GM18520 (cell line): Measurements from ENCODE around the gene RCOR2.

Source experiments
- ATAC-seq: cut with Tn5 transposase; IDR thresholded peaks from one replicate; pipeline ENCODE4 v1.9.1; 2021; ENCODE audit not compliant: unreplicated experiment

RCOR2 gene

DNA sequence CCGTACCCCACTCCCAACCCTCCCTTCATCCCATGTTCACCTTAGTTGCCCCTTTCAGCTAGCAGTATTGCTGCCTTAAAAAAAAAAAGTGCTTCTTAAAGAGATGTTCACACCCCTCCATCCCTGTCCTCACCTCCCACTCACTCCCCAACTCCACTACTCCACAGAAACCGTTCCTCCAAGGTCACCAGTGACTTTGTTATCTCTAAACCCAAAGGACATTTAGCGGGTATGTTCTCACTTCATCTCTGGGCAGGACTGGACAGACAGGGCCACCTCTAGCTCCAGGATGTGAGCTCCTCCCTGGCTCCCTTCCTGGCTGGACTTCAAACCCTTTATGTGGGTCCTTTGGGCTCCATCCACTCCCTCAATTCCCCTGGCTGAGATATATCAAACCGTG is 6.4 kb upstream of the RCOR2 start:
- no peak for ATAC-seq

DNA sequence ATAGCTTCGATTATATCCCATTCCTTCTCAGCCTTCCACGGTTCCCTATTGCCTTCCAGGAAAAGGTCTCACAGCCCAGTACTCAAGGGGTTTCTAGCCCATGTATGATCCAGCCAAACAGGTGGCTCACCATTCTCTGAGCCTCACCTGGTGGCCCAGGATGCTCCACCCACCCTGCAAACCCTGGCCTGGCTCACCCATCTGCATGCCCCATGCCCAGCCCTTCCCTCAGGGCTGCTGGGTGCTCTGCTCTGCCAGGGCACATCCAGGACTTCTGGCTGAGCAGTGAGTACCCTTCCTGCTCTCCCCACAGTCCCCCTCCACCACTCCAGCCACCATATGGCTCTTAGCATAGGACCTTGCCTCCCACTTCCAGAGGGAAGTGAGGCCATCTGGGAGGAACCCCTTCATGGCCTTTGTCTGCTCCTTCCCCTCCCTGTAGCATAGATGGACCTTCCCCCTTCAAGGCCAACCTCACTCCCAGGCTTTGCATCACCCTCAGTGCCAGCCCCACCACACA is 5.8 kb upstream of the RCOR2 start:
- no peak for ATAC-seq

DNA sequence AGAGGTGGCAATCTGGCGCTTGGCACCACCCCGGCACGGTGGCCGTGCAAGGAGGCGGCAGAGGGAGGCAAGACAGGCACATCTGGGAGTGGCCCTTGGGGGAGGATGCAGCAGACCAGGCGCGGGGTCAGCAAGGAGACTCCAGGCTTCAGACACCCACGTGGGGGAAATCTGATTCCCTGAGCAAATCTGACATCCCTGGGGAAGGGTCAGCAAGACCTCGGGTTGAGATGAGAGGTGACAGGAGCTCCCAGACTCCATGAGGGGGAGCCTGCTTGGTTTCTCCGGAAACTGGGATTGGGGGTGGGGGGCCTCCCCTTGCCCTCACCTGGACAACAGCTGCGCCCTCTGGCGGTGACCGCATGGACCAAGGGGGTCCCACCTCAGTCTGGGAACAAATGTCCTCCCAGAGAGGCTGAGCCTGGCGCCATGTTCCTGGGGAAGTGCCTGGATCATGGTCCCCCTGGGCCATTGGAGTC is 4.0 kb upstream of the RCOR2 start:
- no peak for ATAC-seq

DNA sequence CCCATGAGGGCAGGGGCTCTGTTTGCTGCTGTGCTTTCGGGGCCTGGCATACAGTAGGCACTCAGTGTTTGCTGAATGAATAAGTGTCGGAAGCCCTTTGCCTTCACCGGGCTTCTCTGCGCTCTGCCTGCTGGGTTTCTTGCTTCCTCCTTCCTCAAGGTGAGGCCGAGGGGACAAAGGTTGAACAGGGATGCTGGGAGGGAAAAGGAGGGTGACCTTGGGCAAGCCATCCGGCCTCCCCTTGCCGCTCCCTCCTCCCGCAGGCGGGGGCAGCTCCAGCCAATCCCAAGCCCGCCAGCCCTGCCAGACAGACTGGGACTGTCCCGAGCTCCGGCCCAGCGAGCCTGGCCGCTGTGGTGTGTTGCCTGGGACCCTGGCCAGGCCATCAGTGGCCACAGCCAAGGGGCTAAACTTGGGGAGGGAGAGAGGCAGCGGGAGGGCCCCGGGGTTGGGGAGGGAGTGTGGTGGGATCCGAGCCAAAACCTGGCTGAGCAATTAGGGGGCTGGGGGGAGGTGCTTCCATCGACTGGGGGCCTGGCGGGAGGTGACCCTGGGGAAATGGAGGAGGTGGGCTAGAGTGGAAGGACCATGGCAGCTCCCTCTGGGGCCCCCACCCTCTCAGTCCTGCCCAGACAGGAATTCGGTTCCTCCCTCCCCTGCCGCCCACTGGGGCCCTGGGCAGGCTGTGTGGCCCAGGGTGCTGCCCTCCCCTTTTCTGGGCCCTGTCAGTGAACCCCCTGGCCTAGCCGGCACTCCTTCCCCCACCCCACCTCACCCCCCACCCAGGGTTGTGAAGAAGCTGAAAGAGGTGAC is 3.4 kb upstream of the RCOR2 start:
- no peak for ATAC-seq

DNA sequence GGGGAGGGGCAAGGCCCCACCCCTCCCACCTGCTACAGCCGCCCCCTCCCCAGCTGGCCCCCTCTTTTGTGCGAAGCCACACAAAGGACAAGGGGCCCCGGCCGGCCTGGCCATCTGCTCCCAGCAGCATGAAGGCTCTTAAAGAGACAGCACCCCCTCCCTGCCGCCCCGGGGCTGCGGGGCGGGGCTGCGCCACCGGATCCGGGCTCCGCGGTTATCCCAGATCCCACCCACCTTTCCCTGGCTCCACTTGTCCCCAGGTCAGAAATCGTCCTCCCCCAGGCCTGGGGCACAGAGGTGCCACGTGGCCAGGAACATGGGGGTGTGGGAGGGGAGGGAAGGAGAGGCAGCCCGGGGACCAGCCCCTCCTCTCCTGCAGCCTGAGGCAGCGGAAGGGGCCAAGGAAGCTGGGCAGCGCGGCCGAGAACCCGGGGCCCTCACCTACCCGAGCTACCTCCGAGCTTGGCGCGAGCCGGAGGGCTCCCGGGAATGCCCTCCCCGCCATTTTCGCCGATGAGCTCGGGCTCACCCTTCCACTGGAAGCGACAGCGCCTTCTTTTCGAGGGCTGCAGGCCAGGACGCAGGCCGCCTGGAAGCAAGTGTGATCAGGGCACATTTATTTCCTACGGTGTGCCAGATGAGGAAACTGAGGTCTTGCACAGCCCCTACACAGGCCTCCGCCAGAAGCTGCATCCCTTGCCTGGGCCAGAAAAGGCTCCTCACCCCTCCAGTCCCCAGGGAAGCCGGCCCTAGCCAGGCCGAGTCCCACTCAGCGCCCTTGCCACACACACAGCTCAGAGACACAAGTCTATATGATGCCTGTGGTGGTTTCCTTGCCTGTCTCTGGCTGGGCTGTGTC is 2.5 kb upstream of the RCOR2 start:
- no peak for ATAC-seq

DNA sequence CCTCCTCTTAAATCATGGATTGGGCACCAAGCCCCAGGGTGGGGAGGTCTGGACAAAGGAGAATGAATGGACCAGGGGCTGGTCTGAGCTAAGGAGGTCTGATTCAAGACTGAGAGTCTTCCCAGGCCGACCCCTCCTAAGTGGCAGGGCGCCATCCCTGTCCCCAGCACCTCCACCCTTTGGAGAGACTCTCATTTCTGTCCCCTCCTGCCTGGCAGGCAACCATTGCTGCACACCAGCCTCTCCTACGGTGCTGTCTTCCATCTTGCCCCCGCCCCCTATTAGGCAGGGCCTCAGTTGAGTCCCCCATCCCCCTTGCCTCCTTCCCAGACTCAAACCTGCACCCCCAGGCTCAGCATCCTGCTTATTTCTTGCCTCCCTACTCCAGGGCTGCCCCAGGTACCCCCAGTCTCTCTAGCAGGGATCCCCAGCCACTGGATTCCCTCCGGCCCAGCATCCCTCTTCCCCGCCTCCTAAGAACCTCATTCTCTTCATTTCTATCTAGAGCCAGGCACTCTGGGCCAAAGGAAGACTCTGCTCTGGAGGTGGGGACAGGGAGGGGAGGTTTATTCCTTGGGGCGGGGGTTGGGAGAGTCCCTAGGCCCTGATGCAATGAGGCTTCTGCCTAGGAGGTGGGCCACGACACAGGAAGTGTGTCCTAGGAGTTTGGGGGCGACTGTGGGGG is 1.7 kb upstream of the RCOR2 start:
- ATAC-seq, result no peak

DNA sequence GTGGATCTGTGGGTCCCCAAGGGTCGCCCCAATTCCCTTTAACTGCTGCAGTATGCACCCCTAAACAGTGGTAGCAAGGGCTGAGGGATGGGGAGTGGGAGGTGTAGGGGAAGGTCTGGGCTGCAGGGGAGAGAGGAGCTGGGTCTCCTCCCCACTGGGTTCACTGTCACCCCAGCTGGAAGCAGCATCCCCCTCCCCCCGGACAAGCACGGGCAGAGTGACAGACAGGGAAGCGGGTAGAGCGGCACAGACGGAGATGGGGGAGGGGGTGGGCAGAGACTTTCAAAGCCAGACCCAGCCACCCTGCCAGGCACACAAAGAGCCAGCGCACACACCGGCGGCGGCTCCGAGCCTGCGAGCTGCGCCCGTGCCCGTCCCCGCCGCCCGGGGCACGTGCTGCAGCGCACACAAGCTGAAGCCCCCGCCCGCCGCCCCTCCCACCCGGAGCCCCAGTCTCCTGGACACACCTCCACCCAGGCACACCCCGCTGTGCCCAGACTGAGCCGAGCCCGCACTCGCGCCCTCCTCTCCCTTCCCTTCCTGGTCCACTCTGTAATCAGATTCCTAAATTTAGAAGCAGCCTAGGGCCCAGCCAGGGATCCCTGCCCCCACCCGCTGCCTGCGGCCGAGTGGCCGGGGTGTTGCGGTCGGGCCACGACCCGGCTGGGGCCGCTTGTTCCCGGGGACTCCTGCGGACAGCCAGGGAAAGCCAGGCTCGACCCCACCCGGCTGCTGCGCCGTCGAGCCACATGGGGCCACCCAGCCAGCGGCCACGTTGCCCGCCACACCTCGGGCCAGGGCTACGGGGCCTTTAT is 935 bp upstream of the RCOR2 start:
- no peak for ATAC-seq

DNA sequence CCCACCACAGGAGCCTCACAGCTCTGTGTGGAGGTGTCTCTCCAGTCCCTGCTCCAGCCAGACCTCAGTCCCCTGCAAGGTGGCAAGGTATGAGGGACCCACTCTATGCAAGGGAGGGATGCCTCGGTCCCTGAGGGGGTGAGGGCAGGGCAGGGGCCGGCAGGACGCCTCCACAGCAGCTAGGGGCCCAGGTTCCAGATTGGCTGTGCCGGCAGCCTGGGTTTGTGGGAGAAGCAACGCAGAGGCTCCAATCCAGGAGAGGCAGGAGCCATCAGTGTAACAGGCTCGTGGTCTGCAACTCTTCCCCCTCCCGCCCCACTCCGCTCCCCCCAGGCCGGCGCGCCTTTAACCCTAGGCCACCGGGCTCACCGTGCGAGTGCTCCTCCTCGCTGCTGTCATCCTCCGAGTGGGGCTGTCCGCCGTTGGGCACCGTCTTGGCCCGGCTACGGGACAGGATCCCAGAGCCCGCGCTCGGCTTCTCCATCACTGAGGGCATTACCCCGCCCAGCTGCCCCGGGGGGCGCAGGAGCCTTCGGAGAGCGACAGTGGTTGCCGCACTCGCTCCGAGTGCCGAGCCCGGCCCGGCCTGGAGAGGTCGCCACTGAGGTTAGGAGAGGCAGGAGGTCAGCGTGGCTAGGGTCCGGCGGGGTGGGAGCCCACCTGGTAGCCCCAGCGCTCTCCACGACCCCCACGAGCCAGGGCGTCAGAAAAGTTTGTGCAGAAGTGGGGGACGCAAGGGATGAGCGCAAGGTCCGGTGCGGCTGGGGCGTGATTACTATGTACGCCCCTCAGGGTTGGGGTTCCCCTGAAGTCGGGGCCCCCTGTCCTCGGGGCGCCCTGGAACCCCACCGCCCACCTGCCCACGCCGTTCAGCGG is 765 bp downstream of the RCOR2 start:
- ATAC-seq, result no peak

DNA sequence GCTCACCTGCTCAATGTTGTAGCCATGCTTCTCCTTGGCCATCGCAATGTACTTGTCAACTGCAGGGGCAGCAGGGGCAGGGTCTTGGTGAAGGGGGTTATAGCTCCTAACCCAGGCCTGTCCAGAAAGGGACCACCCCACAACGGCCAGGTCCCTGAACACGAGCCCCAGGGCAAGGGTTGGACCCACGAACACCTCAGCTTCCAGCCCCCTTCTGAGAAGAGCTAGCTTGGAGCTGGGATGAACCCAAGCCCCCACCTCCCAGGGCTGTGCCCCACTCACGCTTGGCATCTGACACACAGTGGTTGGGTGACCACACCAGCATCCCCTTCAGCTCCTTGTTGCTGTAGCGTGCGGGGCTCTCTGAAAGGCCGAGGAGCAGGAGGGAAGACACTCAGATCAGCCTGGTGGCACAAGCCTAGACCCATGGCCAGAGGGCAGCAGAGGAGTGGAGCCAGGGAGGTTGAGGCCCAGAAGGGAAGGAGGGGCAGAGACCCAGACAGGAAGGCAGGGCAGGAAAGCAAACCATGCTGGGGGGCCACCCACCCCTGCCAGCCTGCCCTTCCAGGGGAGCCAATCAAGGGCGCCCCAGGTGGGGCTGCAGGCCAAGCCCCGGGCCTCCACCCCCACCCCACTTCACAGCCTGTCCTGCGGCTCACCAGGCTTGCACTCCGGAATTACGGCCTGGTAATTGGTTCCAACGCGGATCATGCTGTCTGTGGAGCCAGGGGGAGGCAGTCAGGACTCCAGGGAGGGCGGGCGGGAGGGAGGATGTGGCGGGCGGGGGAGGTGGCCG is 1.9 kb downstream of the RCOR2 start:
- no peak for ATAC-seq

DNA sequence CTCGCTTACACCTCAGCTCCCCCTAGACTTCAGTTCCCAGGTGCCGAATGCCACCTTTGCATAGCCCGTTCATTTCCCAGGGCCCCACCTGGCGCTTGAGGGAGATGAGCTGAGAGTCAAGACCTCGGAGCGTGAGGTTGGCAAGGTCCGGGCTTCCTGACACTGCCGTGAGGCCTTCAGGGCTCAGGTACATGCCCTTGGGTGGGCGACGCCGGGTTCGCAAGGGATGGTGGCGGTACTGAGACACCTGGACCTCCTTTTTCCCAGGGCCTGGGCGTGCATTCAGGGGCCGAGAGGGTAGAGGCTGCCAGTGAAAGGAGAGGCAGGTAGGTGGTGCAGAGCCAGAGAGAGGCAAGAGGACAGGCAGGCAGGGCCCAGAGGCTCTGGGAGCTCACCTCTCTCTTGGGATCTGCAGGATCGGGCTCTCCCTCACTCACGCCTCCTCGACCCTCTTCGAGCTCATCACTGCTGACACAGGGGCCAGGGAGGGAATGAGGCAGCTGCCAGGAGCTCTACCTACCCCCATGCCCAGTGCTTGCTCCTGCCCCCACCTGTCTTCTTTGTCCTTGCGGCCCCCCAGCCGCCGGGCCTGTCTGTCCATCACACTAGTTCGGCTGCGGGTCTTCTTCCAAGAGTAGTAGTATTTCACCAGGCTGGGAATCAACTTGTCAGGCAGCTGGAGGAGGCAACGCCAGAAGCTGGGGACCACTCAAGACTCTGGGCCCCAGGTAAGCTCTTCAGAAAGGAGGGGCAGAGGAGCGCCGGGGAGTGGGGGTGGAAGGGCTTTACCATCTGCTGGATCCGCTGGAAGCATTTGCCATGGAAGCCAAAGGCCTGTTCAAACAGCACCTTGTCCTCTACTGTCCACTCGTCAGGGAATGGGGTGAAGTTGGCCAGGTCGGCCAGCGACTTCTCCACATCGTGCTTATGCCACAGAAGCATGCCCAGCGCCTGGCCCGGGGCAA is 2.8 kb downstream of the RCOR2 start:
- no peak for ATAC-seq

DNA sequence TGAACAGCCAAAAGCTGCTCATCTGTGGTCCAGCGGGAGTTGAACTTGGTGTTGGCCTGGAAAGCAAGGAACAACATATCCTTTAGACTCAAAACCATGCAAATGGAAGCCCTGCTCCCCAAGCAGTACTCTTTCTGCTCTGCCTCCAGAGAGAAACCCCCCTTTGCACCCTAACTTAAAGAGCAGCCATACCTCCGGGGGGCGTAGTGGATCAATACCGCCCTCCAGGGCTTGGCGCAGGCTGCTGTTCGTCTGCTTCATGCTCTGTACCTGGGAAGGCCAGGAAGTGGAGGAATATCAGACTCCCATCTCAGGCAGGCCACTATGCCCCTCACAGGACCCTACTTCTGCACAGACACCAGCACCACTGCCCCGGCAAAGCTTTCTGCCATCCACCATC is 4.3 kb downstream of the RCOR2 start:
- no peak for ATAC-seq

DNA sequence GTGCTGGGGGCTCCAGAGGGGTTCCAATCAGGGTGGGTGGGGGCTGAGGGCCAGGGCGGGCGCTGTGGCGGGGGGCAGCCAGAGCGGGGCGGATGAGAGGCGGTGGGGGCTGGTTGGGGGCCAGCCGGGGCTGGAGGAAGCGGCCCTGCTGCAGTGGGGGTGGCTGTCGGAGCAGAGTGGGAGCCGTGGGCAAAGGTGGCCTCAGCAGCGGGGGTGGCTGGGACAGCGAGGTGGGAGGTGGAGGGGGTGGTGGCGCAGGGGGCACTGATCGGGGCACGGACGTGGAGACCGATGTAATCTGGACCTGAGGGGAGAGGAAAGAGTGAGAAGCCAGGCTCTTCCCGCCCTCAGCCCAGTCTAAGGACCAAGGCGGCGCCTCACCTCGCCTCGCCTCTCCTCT is 5.1 kb downstream of the RCOR2 start:
- ATAC-seq, result no peak

DNA sequence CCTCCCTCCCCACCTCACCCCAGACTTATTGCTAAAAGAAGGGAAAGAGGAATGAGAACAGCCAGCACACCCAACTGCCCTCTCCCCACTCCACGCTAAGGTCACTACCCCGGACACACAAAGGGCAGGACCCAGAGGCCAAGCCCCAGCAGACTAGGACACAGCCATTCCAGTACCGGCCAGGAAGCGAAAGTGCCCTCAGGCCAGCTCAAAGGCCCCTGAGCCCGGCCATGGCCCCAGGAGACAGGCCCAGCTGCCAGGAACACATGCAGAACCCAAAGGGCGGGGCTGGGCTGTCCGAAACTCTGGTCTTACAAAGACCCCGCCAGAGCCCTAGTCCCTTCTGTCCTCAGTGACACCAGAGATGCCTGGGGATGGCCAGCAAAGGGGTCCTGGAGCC is 5.5 kb downstream of the RCOR2 start:
- no peak for ATAC-seq

DNA sequence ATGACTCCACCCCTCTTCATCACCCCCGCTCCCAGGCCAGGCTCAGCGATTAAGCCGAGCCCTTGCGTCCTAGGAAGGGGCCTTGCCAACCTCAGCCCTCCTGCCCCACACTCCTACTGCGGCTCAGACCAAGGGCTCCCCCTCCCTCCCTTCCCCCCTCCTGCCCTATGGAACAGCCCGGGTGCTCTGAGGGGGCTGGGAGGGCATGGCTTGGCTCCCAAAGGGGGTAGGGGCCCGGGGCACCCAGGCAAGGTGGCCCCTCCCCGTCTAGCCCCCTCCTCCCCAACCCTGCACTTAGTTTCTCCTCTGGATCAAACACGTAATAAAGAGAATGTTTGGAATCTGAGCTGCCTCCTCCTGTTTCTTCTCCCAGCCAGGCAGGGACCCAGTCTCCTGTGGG is 6.3 kb downstream of the RCOR2 start:
- ATAC-seq, result no peak

DNA sequence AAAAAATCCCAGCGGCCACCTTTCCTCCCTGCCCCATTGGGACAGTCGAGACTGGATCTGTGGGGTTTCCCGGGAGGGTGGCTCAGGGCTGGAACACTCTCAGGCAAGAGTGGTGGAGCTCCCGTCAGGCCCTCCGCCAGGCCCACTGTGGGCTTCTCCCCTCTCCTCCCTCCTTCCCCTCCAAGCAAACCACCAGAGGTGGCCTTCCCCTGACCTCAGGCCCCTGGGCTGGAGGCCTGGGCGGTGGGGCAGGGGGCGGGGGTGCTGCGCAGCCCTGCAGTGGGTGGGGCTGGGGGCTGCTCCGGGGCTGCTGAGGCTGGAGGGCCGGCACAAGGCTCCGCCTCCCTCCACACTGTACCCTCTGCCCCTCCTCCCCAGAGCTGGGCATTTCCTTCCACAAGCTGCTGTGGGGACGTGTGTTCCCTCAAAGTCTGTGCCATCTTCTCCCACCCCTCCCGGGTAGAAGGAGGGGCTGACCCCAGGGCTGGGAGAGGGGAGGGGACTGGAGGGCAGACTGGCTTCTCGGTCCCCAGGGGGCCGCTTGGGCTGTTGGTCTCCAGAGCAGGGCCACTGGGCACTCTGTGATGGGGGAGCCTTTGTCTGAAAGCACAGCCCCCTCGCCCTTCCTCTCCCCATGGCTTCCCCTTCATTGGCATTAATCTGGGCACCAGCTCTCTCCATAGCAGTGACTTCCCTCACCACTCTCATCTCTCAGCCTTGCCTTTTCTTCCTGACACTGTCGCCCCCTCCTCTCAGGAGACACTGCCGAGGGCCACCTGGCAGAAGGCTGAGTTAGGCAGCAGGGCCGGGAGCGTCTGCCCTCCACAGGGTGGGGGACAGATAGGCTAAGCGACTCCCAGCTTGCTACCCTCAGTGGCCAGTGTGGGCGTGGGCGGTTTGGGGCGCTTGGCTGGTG is 7.1 kb downstream of the RCOR2 start:
- ATAC-seq, result no peak

DNA sequence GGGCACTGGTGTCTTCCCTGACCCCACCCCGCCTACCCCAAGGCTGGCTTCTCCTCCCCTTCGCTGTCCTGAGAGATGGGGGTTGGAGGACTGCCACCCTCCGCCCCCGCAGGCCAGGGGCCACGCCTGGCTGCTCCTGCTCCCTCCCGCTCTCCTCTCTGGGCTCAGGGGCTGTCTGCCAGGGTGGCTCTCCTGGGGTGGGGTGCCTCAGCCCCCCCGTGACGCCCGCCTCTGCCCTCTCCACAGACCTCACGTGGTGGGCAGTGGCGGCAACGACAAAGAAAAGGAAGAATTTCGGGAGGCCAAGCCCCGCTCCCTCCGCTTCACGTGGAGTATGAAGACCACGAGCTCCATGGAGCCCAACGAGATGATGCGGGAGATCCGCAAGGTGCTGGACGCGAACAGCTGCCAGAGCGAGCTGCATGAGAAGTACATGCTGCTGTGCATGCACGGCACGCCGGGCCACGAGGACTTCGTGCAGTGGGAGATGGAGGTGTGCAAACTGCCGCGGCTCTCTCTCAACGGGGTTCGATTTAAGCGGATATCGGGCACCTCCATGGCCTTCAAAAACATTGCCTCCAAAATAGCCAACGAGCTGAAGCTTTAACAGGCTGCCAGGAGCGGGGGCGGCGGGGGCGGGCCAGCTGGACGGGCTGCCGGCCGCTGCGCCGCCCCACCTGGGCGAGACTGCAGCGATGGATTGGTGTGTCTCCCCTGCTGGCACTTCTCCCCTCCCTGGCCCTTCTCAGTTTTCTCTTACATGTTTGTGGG is 8.1 kb downstream of the RCOR2 start:
- no peak for ATAC-seq
